IPS DF 19.7 (cell line): ENCODE data around the gene PLA1A.

ENCODE experiments used
- DNase-seq: peaks from one replicate; pipeline ENCODE4 v3.0.0-alpha.2; 2013; ENCODE audit warnings: low read depth, low spot score

Gene PLA1A

GRCh38 chr3:119608405-119609000 lies 10.8 kb downstream of the PLA1A start:
- DNase-seq = no peak

GRCh38 chr3:119609301-119609700 lies 11.6 kb downstream of the PLA1A start:
- no peak for DNase-seq

DNA sequence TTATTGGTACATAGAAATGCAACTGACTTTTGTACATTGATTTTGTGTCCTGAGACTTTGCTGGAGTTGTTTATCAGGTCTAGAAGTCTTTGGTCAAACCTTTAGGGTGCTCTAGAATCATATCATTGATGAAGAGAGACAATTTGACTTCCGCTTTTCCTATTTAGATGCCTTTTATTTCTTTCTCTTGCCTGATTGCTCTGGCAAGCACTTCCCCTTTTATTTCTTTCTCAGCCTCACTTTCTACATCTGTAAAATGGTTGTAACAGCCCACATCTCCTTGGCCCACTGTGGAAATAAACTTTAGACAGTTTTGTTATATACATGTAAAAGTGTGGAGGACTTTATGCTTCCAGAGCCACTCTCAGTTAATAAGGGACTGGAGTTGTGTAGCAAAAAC lies 14.0 kb downstream of the PLA1A start:
- no peak for DNase-seq

DNA sequence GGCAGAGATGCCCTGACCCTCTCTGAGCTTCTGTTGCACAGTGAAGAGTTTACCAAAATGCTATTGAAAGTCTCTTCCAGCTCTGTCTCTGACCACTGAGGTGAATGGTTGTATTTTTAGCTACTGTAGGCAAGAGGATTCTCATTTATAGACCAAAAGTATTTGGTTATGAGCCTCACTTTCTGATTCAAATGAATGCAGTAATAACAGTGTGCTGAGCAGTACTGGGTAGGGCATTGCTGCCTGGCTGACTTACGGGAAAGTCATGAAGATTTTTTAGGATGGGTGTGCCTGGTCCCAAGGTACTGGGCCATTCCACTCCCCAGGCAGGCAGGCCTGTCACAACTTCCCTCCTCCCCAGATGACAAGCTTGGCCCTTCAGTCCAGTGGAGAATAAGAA lies 15.5 kb downstream of the PLA1A start:
- DNase-seq = no peak

DNA sequence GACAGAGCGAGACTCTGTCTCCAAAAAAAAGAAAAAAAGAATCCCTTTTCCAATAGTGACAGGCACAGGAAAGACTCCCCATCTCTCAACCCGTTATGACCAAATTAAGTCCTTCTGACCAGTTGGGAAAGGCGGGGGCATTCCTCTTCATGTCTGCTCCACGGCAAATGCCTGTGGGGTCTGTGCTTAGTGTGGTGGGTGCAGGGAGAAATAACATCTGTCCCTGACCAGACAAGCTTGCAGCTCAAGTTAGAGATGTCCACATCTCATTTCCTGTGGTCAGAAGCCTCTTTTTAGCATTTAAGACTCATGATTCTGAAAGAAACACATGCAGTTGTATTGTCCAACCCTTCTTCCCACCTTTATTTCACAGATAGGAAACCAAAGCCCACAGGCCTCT lies 16.2 kb downstream of the PLA1A start:
- no peak for DNase-seq

DNA sequence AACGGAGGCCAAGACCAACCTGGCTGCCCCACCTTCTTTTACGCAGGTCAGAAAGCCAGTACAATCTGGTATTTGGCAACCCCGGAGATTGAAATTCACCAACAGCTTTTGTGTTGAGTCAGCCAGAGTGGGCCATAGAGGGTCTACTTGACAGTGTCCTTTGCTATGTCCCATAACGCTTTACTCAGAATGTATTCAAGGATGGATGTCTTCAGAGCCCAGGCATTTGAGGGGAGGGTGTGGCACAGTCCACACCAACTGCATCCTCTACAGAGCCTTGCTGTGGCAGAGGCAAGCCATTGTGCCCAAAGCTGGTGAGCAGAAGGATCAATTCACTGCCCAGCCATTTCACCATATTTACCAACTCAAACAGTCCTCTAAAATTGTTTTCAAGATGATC lies 18.4 kb downstream of the PLA1A start:
- no peak for DNase-seq

- no peak for DNase-seq
Observed at GRCh38 chr3:119619094-119619493, 21.4 kb downstream of the PLA1A start.

DNA sequence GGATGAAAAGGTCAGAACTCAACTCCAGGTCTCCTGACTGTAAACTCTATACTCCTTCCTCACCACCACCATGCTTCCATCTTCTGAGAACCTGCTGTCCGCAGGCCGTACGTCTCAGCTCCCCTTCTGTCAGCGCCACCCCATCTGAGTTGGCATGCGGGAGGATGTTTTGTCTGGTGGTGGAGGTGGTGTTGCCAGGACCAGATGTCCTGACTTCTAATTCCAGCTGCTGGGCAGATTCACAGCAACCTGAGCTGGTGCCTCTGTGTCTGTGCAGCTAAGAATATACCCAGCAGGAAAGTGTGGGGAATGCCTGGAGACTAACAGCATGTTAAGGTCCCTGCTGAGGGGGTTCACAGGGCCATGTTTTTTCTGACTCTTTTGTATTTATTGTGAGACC lies 23.2 kb downstream of the PLA1A start:
- no peak for DNase-seq

DNA sequence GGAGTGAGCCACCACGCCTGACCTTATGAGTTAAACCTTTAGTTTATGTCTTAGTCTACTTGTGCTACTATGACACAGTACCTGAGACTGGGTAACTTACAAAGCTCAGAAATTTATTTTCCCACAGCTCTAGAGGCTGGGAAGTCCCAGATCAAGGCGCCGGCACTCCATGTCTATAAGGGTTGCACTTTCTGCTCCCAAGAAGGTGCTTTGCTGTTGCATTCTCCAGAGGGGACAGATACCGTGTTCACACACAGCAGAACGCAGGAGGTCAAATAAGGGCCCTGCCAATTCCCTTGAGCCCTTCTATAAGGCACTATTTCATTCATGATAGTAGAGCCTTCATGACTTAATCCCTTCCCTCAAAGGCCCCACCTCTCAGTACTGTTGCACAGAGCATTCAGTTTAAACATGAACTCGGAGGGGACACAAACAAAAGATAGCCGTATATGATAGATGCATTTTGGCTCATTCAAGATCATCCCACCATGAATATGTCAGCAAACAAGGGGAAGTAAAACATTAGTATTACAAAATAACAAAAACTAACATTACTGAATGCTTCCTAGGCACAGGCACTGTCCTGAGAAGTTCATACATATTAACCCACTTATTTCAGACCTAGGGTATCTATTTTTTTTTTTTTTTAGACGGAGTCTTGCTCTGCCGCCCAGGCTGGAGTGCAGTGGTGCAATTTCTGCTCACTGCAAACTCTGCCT lies 26.5 kb downstream of the PLA1A start:
- DNase-seq = no peak

DNA sequence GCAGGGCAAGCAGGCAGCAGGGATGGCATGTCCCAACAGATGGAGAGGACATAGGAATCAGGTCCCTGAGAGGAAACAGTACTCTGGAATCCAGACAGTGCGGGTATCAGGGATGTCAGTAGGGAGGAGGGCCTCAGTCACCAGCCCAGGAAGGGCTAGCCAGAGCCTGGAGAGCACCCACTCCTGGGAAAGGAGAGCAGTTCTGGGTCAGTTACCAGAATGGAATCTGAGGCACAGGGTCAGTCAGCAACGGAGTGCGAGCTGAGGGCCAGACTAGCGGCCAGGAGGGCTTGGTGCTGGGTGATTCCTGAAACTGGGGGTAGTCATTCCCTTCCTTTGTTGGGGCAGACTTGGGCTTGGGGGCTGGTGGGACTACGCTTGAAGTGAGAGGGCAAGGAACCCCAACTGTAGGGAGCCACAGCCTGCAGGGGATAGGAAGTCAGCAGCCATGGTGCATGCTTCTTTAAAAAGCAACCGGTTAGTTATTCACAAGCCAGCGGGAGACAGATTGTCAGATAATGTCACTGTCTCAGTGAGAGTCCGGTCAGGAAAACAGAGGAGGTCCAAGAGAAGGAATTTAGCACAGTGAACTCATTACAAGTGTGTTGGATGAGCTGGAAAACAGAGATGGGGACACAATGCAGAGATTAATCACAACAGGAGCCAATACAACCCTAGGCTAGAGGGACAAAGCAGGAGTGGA lies 27.9 kb downstream of the PLA1A start:
- DNase-seq = no peak

GRCh38 chr3:119626196-119626595 lies 28.5 kb downstream of the PLA1A start:
- no peak for DNase-seq

- DNase-seq = no peak
Observed at GRCh38 chr3:119627461-119627860, 29.8 kb downstream of the PLA1A start.

DNA sequence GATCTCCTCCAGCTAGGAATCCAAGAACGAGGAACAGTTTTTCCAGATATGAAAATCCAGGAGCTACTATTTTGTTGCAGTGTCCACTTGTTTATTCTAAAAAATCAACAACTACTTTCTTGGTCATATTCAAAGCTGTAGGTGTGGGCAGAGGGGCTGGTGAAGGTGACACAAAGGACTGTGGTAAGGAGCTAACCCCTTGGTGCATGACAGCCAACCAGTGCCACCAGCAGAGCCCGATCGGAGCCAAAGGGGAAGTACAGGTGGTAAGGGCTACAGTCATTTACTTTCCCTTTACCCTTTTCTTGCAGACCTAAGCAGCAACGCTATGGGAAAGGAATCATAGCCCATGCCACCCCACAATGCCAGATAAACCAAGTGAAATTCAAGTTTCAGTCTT lies 30.7 kb downstream of the PLA1A start:
- no peak for DNase-seq

- DNase-seq = no peak
Observed at GRCh38 chr3:119628816-119629445, 31.2 kb downstream of the PLA1A start.

- DNase-seq = no peak
Observed at GRCh38 chr3:119630128-119630879, 32.6 kb downstream of the PLA1A start.

DNA sequence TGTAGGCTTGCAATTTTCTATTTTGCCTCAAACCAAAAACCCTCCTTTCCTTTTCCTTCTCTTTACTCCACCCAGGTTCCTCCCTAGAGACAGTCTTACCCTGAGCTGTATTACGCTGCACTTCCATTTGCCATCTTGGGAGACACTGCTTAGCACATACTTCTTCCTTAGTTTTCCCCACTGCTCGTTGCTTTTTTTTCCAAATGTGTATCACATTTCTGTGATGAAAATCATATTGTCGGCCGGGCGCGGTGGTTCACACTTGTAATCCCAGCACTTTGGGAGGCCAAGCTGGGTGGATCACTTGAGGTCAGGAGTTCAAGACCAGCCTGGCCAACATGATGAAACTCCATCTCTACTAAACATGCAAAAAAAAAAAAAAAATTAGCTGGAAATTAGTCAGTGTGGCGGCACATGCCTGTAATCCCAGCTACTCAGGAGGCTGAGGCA lies 33.2 kb downstream of the PLA1A start:
- no peak for DNase-seq

DNA sequence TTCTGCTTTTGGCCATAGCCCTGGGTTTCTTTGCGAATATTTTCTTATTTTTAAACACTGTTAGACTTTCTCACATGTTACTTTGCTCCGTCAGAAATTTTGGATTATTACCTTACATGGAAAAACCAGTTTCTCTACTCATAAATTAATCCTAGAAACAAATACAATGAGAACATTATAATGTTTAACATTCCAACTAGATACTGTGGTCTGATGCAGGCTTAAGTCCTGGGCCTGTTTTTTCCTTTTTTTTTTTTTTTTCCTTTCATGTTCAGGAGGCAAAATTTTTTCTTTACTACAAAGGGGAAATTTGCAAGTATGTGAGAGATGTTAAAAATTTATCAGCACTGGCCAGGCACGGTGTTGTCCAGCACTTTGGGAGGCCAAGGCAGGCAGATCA lies 33.8 kb downstream of the PLA1A start:
- DNase-seq = no peak

- no peak for DNase-seq
Observed at GRCh38 chr3:119632216-119632615, 34.5 kb downstream of the PLA1A start.

- no peak for DNase-seq
Observed at GRCh38 chr3:119632829-119633228, 35.1 kb downstream of the PLA1A start.

DNA sequence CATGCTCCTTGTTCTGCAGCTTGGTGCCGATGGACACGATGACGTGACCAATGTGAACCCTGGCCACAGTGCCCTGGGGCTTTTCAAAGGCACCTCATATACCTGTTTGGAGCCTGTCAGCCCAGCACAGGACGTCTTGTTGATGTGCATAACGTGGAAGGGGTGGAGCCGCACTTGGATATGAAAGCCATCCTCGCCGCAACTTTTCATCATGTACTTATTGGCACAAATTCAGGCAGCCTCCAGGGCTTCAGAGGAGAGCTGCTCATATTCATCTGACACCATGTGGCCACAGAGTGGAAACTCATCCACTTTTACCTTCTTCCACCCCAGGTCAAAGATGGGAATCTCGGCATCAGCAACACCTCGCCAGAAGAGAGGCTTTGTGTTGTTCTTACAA lies 38.0 kb downstream of the PLA1A start:
- DNase-seq = no peak

DNA sequence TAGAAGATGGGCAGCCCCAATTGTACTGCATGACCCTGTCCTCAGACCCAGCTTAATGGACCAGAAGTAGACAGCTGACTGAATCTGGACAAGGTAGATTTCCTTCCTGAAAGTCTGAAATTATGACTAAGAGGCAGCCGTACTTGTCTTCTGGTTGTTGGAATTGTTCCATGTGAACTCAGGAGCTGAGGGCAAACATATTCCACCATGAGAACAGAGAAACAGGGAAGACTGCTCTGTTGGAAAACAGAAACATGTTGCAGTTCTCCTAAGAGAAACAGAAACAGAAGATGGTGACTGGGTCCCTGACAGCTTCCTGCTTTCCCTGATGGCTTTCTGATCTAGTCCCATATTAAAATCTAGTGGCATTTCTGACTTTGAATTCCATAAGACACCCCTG lies 38.6 kb downstream of the PLA1A start:
- DNase-seq = no peak
